Immature natural killer cell (primary cell): ENCODE data around the gene DENND10. TPM values are rescaled to one million over a fixed set of nuclear protein-coding genes. Genes with fewer than 3 reads are reported as not detected.
"Not testable (repeated sequence)": the region's sequence is repeated elsewhere in the genome, so short reads cannot be mapped to it uniquely, and the experiment has no call there.

Source experiments
- DNase-seq, 3 donors: peaks; one replicate each; pipeline ENCODE4 v3.0.0; 2022; ENCODE audit warnings: mixed read lengths in 1 of 3
- H3K27ac Mint-ChIP-seq, 6 donors: one replicate each; pipeline ENCODE4 v1.8.0; 2020; ENCODE audit warnings: mixed read lengths in 6 of 6, mild to moderate bottlenecking in 5 of 6, inconsistent platforms in 4 of 6, moderate library complexity in 3 of 6
- H3K27me3 Mint-ChIP-seq, 3 donors: one replicate each; pipeline ENCODE4 v1.8.0; 2020 to 2021; ENCODE audit warnings: low read depth in 3 of 3, mild to moderate bottlenecking in 3 of 3, mixed read lengths in 3 of 3, moderate library complexity in 3 of 3, inconsistent platforms in 1 of 3
- H3K36me3 Mint-ChIP-seq, 3 donors: one replicate each; pipeline ENCODE4 v1.8.0; 2020; ENCODE audit warnings: mixed read lengths in 3 of 3, inconsistent platforms in 2 of 3, mild to moderate bottlenecking in 2 of 3
- H3K4me1 Mint-ChIP-seq, 2 donors: one replicate each; pipeline ENCODE4 v1.8.0; 2020; ENCODE audit warnings: inconsistent platforms in 2 of 2, mild to moderate bottlenecking in 2 of 2, mixed read lengths in 2 of 2, moderate library complexity in 1 of 2
- H3K4me3 Mint-ChIP-seq, 5 donors: one replicate each; pipeline ENCODE4 v1.8.0; 2020; ENCODE audit warnings: mild to moderate bottlenecking in 5 of 5, mixed read lengths in 5 of 5, inconsistent platforms in 3 of 5, moderate library complexity in 3 of 5
- H3K9me3 Mint-ChIP-seq, 6 donors: one replicate each; pipeline ENCODE4 v1.8.0; 2020; ENCODE audit warnings: mild to moderate bottlenecking in 6 of 6, mixed read lengths in 6 of 6, inconsistent platforms in 4 of 6, moderate library complexity in 3 of 6
- polyA plus RNA-seq, 3 donors: library from polyadenylated mRNA; unstranded; fragments of 300-500 nt; fragmentation: Illumina TruSeq; gene quantifications; one replicate each; pipeline ENCODE4 v1.2.3, GENCODE V29; 2021

DENND10 gene
- polyA plus RNA-seq, 3 donors from 2014 or later, result 26.2 to 37.4 (median 36.9) TPM

- Mint-ChIP-seq H3K4me3 (peak within 1 kb of the TSS; percentile 96 to 98 (median 97)), H3K27me3 (peaks cover 10 to 22% (median 22%) of the 10 kb centered on the region in 3 donors), H3K27ac (peak within 1 kb of the TSS; percentile 94 to 100 (median 98)), H3K4me1 (peaks cover 44 to 53% of the 10 kb centered on the region in 2 donors), H3K36me3 (no peaks in the 10 kb centered on the region), H3K9me3 (no peaks in the 10 kb centered on the region)
- peak; percentile 93 to 94 (median 94) for DNase-seq
Observed at GRCh38 chr10:119080521-119081259, 23.2 kb upstream of the DENND10 start, which contains the start of gene EIF3A. EIF3A (minus strand) TSS chr10:119080817; CDS start chr10:119080676, 141 bp downstream.

GRCh38 chr10:119084896-119085295 is 19.0 kb upstream of the DENND10 start:
- H3K27me3 Mint-ChIP-seq, result peaks cover 9 to 17% (median 13%) of the 10 kb centered on the region in 3 donors
- no peak overlapping the region for H3K4me3 Mint-ChIP-seq
- no peak overlapping the region for H3K27ac Mint-ChIP-seq
- H3K4me1 Mint-ChIP-seq, result peaks cover 25 to 28% of the 10 kb centered on the region in 2 donors
- no peak for DNase-seq
- H3K36me3 Mint-ChIP-seq, result peaks cover 0 to 4% (median 0%) of the 10 kb centered on the region in 3 donors
- H3K9me3 Mint-ChIP-seq, result no peaks in the 10 kb centered on the region

GRCh38 chr10:119087271-119087882 is 16.5 kb upstream of the DENND10 start:
- Mint-ChIP-seq H3K27ac (peak overlapping the region; percentile 30 to 80 (median 69)), H3K4me1 (peaks cover 39% of the 10 kb centered on the region in 2 donors), H3K9me3 (no peaks in the 10 kb centered on the region), H3K36me3 (peaks cover 0 to 4% (median 0%) of the 10 kb centered on the region in 3 donors), H3K4me3 (no peak overlapping the region), H3K27me3 (peaks cover 1 to 5% (median 5%) of the 10 kb centered on the region in 3 donors)
- no peak for DNase-seq

- DNase-seq, result peak in 1 of 3 donors; percentile 41
- Mint-ChIP-seq H3K4me3 (peak overlapping the region; percentile 77 to 92 (median 87)), H3K4me1 (peaks cover 40 to 44% of the 10 kb centered on the region in 2 donors)
Observed at GRCh38 chr10:119090026-119090795, 13.7 kb upstream of the DENND10 start.

GRCh38 chr10:119090968-119091367 is 12.9 kb upstream of the DENND10 start:
- Mint-ChIP-seq H3K27ac (peak overlapping the region; percentile 95 to 99 (median 98)), H3K27me3 (peaks cover 2 to 5% (median 5%) of the 10 kb centered on the region in 3 donors), H3K9me3 (no peaks in the 10 kb centered on the region), H3K36me3 (peaks cover 0 to 4% (median 0%) of the 10 kb centered on the region in 3 donors), H3K4me1 (peaks cover 46 to 47% of the 10 kb centered on the region in 2 donors), H3K4me3 (peak overlapping the region; percentile 77 to 92 (median 87))
- DNase-seq, result peak; percentile 73 to 83 (median 79)

More at GRCh38 chr10:119090026-119090795, 13.7 kb upstream of the DENND10 start:
- peak overlapping the region; percentile 95 to 99 (median 98) for H3K27ac Mint-ChIP-seq
- H3K27me3 Mint-ChIP-seq, result peaks cover 2 to 5% (median 5%) of the 10 kb centered on the region in 3 donors
- peaks cover 0 to 4% (median 0%) of the 10 kb centered on the region in 3 donors for H3K36me3 Mint-ChIP-seq
- no peaks in the 10 kb centered on the region for H3K9me3 Mint-ChIP-seq

- Mint-ChIP-seq H3K4me3 (no peak overlapping the region), H3K4me1 (peaks cover 32 to 37% of the 10 kb centered on the region in 2 donors), H3K27me3 (peaks cover 2 to 5% (median 3%) of the 10 kb centered on the region in 3 donors), H3K27ac (peak overlapping the region in 3 of 6 donors; percentile 2 to 66 (median 60)), H3K36me3 (no peaks in the 10 kb centered on the region), H3K9me3 (no peaks in the 10 kb centered on the region)
- DNase-seq, result no peak
Observed at GRCh38 chr10:119095640-119096039, 8.3 kb upstream of the DENND10 start.

GRCh38 chr10:119096641-119097415 is 7.1 kb upstream of the DENND10 start:
- not testable (repeated sequence) for H3K27me3 Mint-ChIP-seq, H3K9me3 Mint-ChIP-seq, H3K27ac Mint-ChIP-seq, H3K36me3 Mint-ChIP-seq, H3K4me3 Mint-ChIP-seq, DNase-seq
- peaks cover 28 to 40% of the 10 kb centered on the region in 2 donors for H3K4me1 Mint-ChIP-seq

GRCh38 chr10:119098576-119098975 is 5.3 kb upstream of the DENND10 start:
- DNase-seq, result no peak
- Mint-ChIP-seq H3K9me3 (no peaks in the 10 kb centered on the region), H3K4me1 (peaks cover 19 to 29% of the 10 kb centered on the region in 2 donors), H3K36me3 (no peaks in the 10 kb centered on the region), H3K27ac (no peak overlapping the region), H3K4me3 (no peak overlapping the region), H3K27me3 (peaks cover 1 to 2% (median 1%) of the 10 kb centered on the region in 3 donors)

- Mint-ChIP-seq H3K27me3 (peaks cover 1 to 4% (median 3%) of the 10 kb centered on the region in 3 donors), H3K27ac (peak overlapping the region; percentile 53 to 90 (median 78)), H3K4me3 (peak overlapping the region in 2 of 5 donors; percentile 14 to 67), H3K4me1 (peaks cover 26 to 36% of the 10 kb centered on the region in 2 donors), H3K36me3 (no peaks in the 10 kb centered on the region), H3K9me3 (no peaks in the 10 kb centered on the region)
- no peak for DNase-seq
Observed at GRCh38 chr10:119100434-119101238, 3.3 kb upstream of the DENND10 start.

GRCh38 chr10:119101366-119102098 is 2.4 kb upstream of the DENND10 start:
- H3K36me3 Mint-ChIP-seq, result no peaks in the 10 kb centered on the region
- no peak overlapping the region for H3K4me3 Mint-ChIP-seq
- DNase-seq, result no peak
- H3K4me1 Mint-ChIP-seq, result peaks cover 24 to 31% of the 10 kb centered on the region in 2 donors
- peak overlapping the region; percentile 55 to 84 (median 68) for H3K27ac Mint-ChIP-seq
- H3K9me3 Mint-ChIP-seq, result no peaks in the 10 kb centered on the region
- H3K27me3 Mint-ChIP-seq, result peaks cover 1 to 4% (median 3%) of the 10 kb centered on the region in 3 donors

- no peak for DNase-seq
- H3K36me3 Mint-ChIP-seq, result peaks cover 0 to 2% (median 0%) of the 10 kb centered on the region in 3 donors
Observed at GRCh38 chr10:119103241-119103902, 541 bp upstream of the DENND10 start.

More at GRCh38 chr10:119103241-119103902, 541 bp upstream of the DENND10 start:
- Mint-ChIP-seq H3K27me3 (peaks cover 1 to 4% (median 3%) of the 10 kb centered on the region in 3 donors), H3K4me1 (peaks cover 24 to 31% of the 10 kb centered on the region in 2 donors), H3K9me3 (no peaks in the 10 kb centered on the region), H3K4me3 (peak overlapping the region; percentile 63 to 86 (median 82)), H3K27ac (peak overlapping the region; percentile 31 to 91 (median 87))
